Measurements from ENCODE around the gene HOXA3.
A peak's percentile ranks its signal among the peaks of the same experiment; 100 is the strongest.

The HOXA3 gene

DNA sequence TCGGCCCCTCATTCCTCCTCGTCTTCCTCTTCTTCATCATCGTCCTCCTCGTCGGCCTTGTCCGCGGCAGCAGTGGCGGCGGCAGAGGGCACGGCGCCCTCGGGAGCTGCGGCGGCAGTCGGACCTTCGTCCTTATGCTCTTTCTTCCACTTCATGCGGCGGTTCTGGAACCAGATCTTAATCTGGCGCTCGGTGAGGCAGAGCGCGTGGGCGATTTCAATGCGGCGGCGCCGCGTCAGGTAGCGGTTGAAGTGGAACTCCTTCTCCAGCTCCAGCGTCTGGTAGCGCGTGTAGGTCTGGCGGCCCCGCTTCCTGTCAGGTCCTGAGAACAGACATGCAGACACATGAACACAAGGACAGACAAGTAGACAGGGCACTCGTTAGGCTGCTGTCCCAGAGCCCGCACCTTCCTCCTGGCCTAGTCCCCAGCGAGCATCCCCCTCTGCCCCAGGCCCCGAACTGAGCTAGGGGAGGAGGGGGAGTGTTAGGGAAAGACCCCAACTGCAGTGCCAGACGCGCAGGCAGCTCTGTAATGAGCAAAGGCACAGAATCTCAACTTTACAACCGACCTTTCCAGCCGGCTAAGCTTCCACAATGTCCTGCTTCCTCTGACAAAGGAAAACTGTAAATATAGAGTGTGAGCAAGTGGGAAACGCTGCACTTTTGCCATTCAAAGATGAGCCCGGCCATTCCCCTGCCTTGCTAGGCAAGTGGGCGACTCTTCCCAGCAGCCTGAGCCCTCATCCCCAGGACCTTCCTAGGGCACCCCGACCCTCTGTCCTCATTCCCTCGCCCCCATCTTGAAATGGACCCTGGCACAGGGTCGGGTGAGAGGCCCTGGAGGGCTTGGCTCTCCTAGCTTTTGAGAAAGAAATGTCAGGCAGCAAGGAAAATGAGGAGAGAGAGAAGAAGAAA lies 2.8 kb upstream of the HOXA3 start:
- DNase-seq (ENCODE audit: low spot score), result peak; percentile 29

- peak; percentile 21 for DNase-seq (ENCODE audit: low spot score)
These were observed 2.0 kb upstream of the HOXA3 start for GRCh38 chr7:27154369-27154768.

GRCh38 chr7:27153526-27153925 lies 1.1 kb upstream of the HOXA3 start:
- no peak for DNase-seq (ENCODE audit: low spot score)

GRCh38 chr7:27152816-27153442 lies 546 bp upstream of the HOXA3 start:
- DNase-seq (ENCODE audit: low spot score), result peak; percentile 31

DNA sequence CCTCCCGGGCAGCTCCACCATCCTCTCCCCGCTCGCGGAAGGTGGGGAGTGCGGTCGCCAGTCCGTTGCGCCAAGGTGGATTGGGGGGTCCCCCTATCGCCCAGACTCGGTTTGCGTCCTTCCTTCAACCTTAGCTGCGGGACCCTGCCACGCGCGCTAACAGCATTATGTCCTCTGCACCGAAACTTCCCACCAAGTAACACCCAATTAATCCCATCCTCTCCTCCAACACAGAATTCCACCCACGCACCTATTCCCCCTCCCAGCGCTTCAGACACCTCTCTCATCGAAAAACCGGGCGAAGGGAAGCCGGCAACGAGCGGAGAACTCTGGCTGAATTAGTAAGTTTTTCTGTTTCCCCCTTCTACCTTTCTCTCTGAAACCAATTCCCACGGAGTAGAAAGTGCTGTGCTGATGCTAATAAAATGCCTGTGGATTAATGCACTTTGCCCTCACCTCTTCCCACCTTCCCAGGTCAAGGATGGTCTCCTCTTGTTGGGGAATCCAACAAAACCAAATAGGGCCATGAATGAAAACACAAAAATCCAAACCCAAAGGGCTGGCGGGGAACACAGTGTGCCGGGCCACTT lies 947 bp downstream of the HOXA3 start:
- no peak for DNase-seq (ENCODE audit: low spot score)

DNA sequence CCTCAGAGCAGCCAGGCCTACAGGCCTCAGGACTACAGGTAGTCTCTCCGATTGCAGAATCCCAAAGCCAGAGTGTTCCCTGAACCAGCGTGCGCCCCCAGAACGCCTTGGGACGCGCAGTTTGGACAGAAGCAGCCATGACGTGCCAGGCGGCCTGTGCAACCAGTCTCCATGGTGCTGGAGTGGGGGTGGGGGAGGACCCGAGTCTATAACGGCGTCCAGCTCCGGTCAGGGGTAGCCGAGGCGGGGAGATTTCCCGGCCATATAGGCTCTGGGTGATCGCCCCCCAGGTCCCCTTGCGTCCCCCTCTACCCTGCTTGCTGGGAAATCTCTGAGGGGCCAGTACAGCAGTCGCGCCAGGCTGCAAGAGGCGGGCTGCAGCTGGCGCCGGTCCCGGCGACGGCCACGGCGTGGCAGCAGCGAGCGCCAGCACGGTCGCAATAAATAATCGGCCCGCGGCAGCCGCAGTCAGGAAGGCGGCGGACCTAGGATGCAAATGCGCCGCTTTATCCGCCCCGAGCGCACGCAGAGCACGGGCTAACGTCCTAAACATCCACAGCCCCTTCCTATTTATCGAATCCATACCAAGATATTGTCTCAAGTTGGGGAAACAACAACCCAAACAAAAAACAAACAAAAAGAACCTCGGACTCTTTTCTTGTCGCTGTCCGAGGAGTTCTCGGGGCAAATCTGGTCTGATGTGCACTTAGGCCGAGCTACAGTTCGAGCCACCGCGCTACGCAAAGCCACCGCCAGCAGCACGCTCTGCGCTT lies 1.6 kb downstream of the HOXA3 start:
- peak; percentile 93 for DNase-seq (ENCODE audit: low spot score)

DNA sequence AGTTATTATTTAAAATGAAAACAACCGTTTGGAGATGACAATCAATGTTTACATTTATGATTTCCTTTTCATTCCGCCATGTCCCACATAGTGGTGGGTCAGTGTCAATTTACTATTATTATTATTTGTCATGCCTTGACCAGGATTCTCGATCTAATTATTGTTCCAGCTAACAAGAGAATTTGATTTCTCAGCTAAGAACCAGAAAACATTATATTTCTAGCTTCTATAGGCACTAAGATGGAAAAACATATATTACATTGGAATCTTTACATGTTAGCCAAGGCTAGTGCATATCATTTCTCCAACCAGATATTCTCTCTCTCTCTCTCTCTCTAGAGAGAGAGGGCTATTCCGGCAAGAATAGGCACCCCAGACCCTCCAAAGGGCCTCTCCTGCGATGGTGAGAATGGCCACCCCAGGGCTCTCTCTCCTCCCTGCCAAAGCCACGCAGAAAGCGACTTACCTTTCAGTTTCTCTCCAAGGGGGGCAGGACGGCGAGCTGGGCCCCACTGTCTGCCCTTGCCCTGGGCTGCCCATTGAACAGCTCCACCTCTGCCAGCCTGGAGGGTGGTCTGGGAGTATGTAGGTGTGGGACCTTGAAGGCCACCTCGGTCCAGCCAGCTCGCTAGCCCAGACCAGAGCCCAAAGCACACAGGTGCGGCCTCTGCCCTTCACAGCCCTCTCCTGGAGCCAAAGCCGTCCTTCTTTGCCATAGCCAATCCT lies 2.4 kb downstream of the HOXA3 start:
- DNase-seq (ENCODE audit: low spot score), result no peak

- DNase-seq (ENCODE audit: low spot score), result no peak
These were observed 3.4 kb downstream of the HOXA3 start for GRCh38 chr7:27148756-27149641.

DNA sequence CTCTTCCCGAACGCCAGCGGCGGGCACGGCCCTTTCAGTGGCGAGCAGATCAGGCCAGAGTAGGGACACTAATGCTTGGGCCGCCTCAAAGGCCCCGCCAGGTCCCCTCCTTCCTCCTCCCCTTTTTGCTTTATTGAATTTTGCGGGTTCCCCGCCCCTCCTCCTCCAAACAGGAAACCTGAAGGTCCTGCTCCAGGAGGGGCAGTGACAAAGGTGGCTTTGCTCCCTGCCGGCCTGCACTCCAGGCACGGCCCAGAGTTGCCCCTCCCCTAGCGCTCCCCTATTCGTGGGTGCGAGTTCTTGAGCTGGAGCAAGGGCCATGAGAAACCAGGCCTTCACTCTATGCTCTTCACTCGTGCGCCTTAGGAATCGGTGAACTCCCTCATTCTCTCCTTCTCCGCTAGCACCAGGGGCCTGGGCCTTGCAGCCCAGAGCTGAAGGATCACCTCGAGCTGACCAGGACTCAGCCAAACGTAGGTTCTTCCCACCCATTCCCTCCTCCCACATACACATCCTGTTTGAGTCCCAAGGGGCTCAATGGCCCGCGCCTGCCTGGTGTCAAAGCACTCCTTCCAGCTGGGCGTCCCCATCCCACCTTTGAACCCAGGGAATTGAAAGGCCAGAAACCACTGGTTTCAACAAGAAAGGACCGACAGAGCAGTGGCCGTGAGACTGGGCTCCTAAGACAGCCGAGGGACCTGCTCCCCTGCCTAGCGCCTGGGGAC lies 4.2 kb downstream of the HOXA3 start:
- no peak for DNase-seq (ENCODE audit: low spot score)

DNA sequence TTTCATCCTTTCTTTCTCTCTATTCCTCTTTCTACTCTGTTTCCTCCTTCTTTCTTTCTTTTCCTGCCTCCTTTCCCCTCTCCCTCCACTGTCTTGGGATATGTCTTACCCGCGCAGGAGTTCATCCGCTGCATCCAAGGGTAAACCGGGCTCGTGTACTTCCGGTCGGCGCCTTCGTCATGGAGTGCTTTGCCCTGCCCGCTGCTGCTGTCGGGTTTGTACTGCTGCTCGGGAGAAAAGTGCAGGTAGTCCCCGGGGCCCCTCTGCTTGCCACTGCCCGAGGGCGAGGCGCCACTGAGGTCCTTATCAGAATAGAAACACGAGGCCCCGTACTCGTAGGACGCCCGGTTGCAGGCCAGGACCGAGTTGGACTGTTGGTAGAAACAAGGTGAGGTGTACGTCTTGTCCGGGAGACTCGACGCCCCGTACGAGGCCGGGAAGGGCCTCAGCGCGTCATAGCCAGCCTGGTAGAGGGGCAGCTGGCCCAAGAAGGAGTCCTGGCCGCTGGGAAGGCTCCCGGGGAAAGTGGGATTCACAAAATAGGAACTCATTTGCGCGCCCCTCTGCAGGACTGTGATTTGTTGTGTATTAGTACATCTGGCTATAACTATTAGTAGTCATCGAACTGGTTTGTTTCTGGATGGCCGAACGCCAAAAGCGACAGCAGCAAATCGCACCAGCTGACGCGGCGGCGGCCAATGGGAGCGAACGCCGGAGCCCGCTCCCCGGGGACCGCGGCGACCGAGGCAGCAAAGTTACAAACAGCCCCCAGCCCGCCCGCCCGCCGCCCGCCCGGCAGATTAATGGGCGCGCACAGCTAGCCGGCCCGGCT lies 5.0 kb downstream of the HOXA3 start, which contains the start of gene HOXA6:
HOXA6 (minus strand) TSS at position 576 of the 832 bp plus-strand sequence; CDS start at position 551, 25 bp downstream.
- peak; percentile 37 for DNase-seq (ENCODE audit: low spot score)

- DNase-seq (ENCODE audit: low spot score), result no peak
These were observed 5.7 kb downstream of the HOXA3 start for GRCh38 chr7:27146491-27147198.

GRCh38 chr7:27145914-27146412 lies 6.4 kb downstream of the HOXA3 start:
- no peak for DNase-seq (ENCODE audit: low spot score)

DNA sequence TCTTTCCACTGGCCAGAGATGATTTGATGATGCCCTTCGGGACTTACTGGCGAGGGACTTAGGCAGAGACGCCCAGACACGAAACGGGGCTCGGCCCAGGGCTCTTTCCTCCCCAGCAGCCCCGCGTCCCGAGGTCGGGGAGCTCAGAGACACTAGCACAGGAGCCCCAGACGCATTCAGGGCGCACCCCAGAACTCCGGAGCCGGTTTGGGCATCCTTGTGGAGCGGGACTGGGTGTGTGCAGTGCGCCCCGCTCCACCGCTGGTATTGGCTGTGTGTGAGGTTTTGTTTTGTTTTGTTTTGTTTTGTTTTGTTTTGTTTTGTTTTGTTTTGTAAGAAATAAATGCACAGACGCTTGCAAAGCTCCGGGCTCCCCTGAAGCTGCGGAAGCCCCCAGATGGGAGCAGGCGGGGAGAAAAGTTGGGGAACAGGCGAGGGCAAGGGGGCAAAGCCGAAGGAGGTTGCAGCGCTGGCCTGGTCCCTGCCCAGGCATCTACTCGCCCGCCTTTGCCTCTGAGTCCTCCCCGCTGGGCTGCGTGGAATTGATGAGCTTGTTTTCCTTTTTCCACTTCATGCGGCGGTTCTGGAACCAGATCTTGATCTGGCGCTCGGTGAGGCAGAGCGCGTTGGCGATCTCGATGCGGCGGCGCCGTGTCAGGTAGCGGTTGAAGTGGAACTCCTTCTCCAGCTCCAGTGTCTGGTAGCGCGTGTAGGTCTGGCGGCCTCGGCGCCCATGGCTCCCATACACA lies 7.0 kb downstream of the HOXA3 start:
- no peak for DNase-seq (ENCODE audit: low spot score)

DNA sequence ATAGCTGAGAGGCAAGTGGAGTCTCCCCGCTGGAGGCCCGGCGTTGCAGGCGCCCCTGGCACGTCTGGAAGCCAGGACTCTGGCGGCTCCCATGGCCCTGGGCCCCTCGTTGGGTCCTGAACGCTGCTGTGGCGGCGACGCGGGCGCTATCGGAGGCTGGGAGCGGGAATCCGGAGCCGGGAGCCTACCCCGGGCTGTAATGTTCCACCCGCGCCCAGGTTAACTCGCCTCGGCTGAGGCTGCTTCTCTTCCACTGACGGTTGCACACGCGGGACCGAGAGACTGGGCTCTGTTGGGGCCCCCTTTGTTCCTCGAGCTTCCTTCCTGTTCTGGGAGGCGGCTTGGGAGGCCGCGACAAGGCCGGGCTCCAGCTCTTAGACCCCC lies 7.6 kb downstream of the HOXA3 start:
- no peak for DNase-seq (ENCODE audit: low spot score)

DNA sequence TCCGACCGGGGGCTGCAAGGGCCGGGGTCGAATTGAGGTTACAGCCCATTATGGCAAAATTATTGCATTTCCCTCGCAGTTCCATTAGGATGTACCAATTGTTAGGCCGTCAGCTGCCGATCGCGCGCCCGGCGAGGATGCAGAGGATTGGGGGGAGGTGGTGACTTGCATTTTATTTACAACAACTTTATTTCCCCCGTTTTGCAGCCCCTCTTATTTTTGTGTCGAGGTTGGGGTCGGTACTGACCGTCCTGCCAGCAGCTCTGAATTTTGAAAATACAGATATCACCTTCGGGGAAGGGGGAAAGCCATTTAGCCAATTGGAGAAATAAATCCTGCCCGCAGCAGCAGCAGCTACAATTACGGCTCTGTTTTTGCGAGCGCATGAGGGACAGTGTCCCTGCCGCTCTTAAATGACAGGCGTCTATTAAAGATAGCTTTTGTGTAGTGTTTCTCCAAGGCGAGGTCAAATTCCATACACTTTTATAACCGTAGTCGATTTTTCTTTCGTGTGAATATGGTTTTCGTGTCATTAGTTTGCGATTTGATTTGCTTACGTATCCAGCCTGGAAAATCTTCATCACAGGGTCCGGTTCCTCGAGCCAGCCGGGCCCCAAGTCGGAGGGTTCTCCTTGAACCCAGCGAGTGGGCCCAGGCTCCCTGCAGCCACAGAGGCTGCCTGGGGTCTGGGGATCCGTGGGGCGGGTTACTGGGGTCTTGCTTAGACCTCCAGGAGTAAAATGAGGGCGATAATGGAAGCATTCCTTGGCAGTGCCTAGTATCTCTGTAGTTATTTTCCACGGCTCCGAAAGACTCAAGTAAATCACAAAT lies 8.2 kb downstream of the HOXA3 start:
- no peak for DNase-seq (ENCODE audit: low spot score)

All from D341Med (cell line).